Choroid plexus epithelial cell (primary cell): ENCODE results near the gene ZC3H13.

ENCODE experiments used
- DNase-seq: peaks from one replicate; pipeline ENCODE4 v3.0.0-alpha.2; 2010; ENCODE audit warnings: low read depth
- H3K4me3 ChIP-seq: 2 replicates; pipeline ENCODE4 v1.5.1; 2011; ENCODE audit warnings: low read depth, mild to moderate bottlenecking, control low read depth, low read length, moderate library complexity
- CTCF ChIP-seq: conservative IDR thresholded peaks from 2 replicates; pipeline ENCODE4 v1.5.1; 2011; ENCODE audit warnings: low read depth, mild to moderate bottlenecking, control low read depth, inconsistent platforms, low read length, moderate library complexity

The ZC3H13 gene

GRCh38 chr13:46063292-46063691 is 10.7 kb upstream of the ZC3H13 start:
- H3K4me3 ChIP-seq, result no peak overlapping the region
- DNase-seq, result no peak
- no peak for TF ChIP-seq CTCF

GRCh38 chr13:46062185-46062584 is 9.6 kb upstream of the ZC3H13 start:
- no peak overlapping the region for H3K4me3 ChIP-seq
- no peak for TF ChIP-seq CTCF
- DNase-seq, result peak; percentile 60

GRCh38 chr13:46059405-46059804 is 6.9 kb upstream of the ZC3H13 start:
- no peak for DNase-seq
- no peak overlapping the region for H3K4me3 ChIP-seq
- TF ChIP-seq CTCF, result no peak

- no peak for DNase-seq
- TF ChIP-seq CTCF, result no peak
- H3K4me3 ChIP-seq, result no peak overlapping the region
Measured at GRCh38 chr13:46058268-46058667, 5.7 kb upstream of the ZC3H13 start.

- DNase-seq, result no peak
- no peak for TF ChIP-seq CTCF
- no peak overlapping the region for H3K4me3 ChIP-seq
Measured at GRCh38 chr13:46057256-46058015, 4.9 kb upstream of the ZC3H13 start.

GRCh38 chr13:46053162-46054012 is 841 bp upstream of the ZC3H13 start:
- H3K4me3 ChIP-seq, result peak overlapping the region; percentile 86
- TF ChIP-seq CTCF, result no peak
- DNase-seq, result no peak
